ENCODE measurements around the gene TOP3B.
A peak's percentile ranks its signal among the peaks of the same experiment; 100 is the strongest.

TOP3B gene

DNA sequence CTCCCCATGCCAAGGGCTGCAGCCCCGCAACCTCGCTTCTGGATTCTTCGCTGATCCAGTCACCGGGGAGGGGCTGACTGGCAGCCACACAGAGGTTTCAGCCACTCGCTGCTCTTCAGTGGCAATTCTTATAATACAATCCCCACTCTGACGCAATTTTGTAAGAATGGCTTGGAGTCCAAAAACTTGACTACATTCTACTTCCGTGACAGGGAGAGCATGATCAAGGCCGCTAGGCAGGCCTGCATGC is 44.8 kb downstream of the TOP3B start:
- Histone ChIP-seq H3K27ac (peak overlapping the region; percentile 86 to 98), H3K4me3 (peak overlapping the region; percentile 83)
- TF ChIP-seq, protein P1, sequence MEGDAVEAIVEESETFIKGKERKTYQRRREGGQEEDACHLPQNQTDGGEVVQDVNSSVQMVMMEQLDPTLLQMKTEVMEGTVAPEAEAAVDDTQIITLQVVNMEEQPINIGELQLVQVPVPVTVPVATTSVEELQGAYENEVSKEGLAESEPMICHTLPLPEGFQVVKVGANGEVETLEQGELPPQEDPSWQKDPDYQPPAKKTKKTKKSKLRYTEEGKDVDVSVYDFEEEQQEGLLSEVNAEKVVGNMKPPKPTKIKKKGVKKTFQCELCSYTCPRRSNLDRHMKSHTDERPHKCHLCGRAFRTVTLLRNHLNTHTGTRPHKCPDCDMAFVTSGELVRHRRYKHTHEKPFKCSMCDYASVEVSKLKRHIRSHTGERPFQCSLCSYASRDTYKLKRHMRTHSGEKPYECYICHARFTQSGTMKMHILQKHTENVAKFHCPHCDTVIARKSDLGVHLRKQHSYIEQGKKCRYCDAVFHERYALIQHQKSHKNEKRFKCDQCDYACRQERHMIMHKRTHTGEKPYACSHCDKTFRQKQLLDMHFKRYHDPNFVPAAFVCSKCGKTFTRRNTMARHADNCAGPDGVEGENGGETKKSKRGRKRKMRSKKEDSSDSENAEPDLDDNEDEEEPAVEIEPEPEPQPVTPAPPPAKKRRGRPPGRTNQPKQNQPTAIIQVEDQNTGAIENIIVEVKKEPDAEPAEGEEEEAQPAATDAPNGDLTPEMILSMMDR (IDR thresholded peaks at IDR 0.05): no peak
- peak; percentile 89 for DNase-seq (ENCODE audit: low spot score)

DNA sequence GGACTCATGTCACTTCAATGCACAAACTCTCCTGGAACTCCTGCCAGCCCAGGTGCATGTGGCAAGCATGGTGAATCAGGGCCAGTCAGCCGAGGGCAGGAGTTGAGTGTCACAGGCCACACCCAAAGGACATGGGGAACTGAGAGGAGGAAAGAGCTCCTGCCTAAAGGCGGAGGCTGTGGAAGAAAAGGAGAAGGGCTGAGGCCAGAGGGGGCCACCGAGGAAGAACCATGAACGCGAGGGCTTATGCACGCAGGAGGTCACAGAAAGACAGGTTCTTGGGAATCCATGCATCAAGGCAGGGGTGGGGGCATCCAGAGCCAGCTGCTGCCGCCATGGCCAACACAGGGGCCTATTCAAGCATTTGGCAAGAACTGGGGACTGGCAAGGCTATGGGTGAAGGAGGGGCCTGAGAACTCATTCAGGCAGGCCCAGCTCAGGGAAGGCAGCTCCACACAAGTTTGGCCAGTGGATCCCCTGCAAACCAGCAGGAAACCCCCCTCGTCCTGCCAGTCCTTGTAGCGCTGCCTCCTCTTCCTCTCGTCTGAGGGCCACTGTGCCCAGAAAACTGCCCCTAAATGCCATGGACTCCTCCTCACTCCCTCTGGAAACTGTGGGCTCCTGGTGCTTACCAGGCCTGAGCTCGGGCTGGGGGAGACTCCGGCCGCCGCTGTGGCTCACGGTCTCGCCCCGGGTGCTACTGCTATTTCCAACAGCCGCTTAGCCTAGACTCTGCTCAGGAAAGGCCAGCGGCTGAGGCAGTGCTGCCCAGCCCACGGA is 45.4 kb downstream of the TOP3B start:
- no peak for DNase-seq (ENCODE audit: low spot score)
- TF ChIP-seq, protein P1 (IDR thresholded peaks at IDR 0.05): no peak
- Histone ChIP-seq H3K27ac (peak overlapping the region; percentile 86 to 98), H3K4me3 (peak overlapping the region; percentile 83)

DNA sequence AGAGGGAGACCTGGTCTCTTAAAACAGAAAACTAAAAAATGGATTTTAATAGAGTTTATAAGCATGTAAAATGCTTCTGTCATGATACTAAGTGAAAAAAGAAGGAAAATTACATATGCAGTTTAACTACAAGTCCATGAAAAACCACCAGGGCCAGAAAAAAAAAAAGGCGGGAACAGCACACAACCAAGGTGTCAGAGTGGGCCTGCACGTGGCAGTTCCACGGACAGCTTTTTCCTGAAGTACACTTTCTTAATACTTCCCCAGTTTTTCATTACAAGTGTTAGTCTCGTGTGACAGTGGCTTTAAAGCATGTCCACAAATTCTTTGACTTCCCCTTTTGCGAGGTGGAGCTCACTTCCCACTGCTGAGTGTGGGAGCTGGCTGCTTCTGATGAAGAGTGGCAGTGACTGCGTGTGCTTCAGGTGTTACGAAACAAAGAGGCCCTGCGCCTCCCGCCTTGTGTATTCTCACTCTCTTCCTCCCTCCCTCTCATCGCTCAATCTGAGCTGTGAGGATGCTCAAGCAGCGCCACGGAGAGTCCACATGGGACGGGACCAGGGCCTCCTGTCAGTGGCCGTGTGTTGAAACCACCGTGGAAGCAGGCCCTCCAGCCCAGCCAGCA is 46.3 kb downstream of the TOP3B start:
- no peak for DNase-seq (ENCODE audit: low spot score)
- Histone ChIP-seq H3K27ac (peak overlapping the region; percentile 86 to 98), H3K4me3 (no peak overlapping the region)
- TF ChIP-seq, protein P1 (IDR thresholded peaks at IDR 0.05): no peak

DNA sequence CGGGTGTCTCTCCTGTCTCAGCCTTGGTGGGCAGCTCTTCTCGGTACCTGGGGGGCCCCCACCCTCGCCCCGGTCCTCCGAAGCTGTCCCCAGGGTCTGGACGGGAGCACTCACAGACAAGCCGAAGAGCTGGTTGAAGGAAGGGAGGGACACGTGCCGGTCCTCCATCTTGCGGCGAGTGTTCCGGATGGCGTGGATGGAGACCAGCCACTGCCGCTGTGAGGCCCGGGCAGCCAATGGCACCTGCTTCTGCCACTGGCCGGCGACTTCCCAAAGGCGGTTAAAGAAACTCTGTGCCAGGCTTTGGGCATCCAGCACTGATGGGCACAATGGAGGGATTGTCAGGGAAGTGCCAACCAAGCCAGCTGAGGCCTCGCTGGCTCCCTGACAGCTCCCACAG is 48.7 kb downstream of the TOP3B start:
- DNase-seq (ENCODE audit: low spot score): peak; percentile 64
- Histone ChIP-seq H3K4me3 (no peak overlapping the region), H3K27ac (peak overlapping the region in 1 of 2 donors; percentile 4)
- TF ChIP-seq, protein P1 (IDR thresholded peaks at IDR 0.05): no peak

DNA sequence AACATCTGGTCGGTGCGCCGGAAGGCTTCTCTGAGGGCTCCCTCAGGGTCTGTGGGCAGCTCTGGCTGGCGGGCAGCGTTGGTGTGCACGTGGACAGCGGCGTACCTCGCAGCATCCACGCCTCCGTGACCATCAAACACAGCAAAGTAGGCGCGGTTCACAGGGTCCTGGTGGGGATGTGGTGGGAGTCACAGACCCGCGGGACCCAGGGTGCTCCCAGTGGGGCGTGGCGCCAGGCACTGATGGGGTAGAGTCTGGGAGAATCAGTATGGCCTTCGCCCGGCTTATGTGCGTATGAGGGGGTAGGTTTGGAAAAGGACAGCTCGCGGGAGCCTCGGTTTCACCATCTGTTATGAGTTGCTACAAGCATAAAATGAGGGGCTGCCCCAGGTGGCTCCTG is 49.2 kb downstream of the TOP3B start:
- DNase-seq (ENCODE audit: low spot score): no peak
- H3K4me3 ChIP-seq: no peak overlapping the region
- H3K27ac ChIP-seq: no peak overlapping the region
- TF ChIP-seq, protein P1 (IDR thresholded peaks at IDR 0.05): no peak

DNA sequence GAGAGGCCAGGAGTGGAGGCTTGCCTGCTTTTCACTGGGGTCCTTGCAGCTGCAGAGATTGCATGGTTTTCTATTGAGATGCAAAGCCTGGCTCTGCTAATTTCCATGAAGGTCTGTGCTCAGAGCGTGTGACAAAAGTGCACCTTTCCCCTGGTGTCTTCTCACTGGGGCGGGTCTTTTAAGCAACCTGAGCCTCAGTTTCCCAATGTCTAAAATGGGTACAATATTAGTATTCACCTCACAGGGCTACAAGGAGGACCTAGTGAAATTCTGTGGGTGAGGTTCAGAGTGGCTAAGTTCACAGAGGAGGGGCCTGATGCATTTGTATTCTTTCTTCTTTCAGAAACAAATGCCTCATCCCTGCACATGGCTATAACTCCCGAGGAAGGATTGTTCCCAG is 50.2 kb downstream of the TOP3B start:
- Histone ChIP-seq H3K27ac (no peak overlapping the region), H3K4me3 (no peak overlapping the region)
- TF ChIP-seq, protein P1 (IDR thresholded peaks at IDR 0.05): no peak
- no peak for DNase-seq (ENCODE audit: low spot score)

DNA sequence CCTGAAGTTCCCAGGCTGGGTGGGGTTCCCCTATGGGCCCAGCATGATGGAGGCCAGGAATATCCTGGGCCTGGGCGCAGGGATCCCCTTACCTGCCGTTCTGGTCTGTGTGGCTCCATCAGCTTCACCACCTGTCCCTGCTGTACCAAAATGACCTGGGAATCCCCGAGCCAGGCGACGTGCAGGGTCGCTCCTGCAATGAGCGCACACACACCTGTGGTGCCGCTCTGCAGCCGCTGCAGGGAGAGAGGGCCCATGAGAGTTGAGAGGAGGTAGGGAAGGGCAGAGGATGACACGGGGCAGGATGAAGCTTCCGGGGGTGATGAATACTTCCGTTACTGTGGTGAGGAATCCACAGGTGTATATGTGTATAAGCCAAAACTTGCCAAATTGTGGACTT is 51.5 kb downstream of the TOP3B start:
- TF ChIP-seq, protein P1 (IDR thresholded peaks at IDR 0.05): no peak
- no peak for DNase-seq (ENCODE audit: low spot score)
- H3K4me3 ChIP-seq: no peak overlapping the region
- H3K27ac ChIP-seq: no peak overlapping the region
